ENCODE data around the gene CNGB1. TPM values are rescaled to one million over a fixed set of nuclear protein-coding genes. Genes with fewer than 3 reads are reported as not detected.

The CNGB1 gene
- total RNA-seq, 4 donors from 2014 or later: 1.1 to 2.8 TPM; not detected in 2

- H3K4me1 ChIP-seq: peaks cover 4 to 24% (median 5%) of the 10 kb centered on the region in 4 donors
- peak overlapping the region in 1 of 4 donors; percentile 64 for H3K4me3 ChIP-seq
- no peaks in the 10 kb centered on the region for H3K27me3 ChIP-seq
- H3K36me3 ChIP-seq: peaks cover 0 to 37% (median 0%) of the 10 kb centered on the region in 3 donors
- TF ChIP-seq POLR2A (IDR thresholded peaks at IDR 0.05) (no peak), CTCF (IDR thresholded peaks at IDR 0.05) (no peak)
- H3K27ac ChIP-seq: peak overlapping the region in 2 of 4 donors; percentile 89 to 94
- no peaks in the 10 kb centered on the region for H3K9me3 ChIP-seq
- DNase-seq: no peak
Observed at GRCh38 chr16:57998992-57999365, 28.1 kb upstream of the CNGB1 start.

- no peak for TF ChIP-seq POLR2A (IDR thresholded peaks at IDR 0.05)
- no peak for TF ChIP-seq CTCF (IDR thresholded peaks at IDR 0.05)
- Histone ChIP-seq H3K36me3 (peaks cover 0 to 37% (median 0%) of the 10 kb centered on the region in 3 donors), H3K27me3 (no peaks in the 10 kb centered on the region), H3K4me1 (peaks cover 4 to 24% (median 5%) of the 10 kb centered on the region in 4 donors), H3K27ac (peak overlapping the region in 1 of 4 donors; percentile 25), H3K9me3 (no peaks in the 10 kb centered on the region), H3K4me3 (no peak overlapping the region)
- DNase-seq: peak; percentile 40 to 80 (median 62)
Observed at GRCh38 chr16:57998486-57998885, 27.6 kb upstream of the CNGB1 start.

- H3K4me3 ChIP-seq: no peak overlapping the region
- no peaks in the 10 kb centered on the region for H3K9me3 ChIP-seq
- H3K27ac ChIP-seq: no peak overlapping the region
- peaks cover 4 to 24% (median 5%) of the 10 kb centered on the region in 4 donors for H3K4me1 ChIP-seq
- no peaks in the 10 kb centered on the region for H3K27me3 ChIP-seq
- peaks cover 0 to 30% (median 0%) of the 10 kb centered on the region in 3 donors for H3K36me3 ChIP-seq
- no peak for DNase-seq
- TF ChIP-seq CTCF (IDR thresholded peaks at IDR 0.05): no peak
- TF ChIP-seq POLR2A (IDR thresholded peaks at IDR 0.05): no peak
Observed at GRCh38 chr16:57997528-57998265, 26.8 kb upstream of the CNGB1 start.

- peaks cover 4 to 24% (median 5%) of the 10 kb centered on the region in 4 donors for H3K4me1 ChIP-seq
- DNase-seq: no peak
- TF ChIP-seq POLR2A (IDR thresholded peaks at IDR 0.05) (no peak), CTCF (IDR thresholded peaks at IDR 0.05) (no peak)
- H3K27ac ChIP-seq: no peak overlapping the region
- H3K27me3 ChIP-seq: no peaks in the 10 kb centered on the region
- peaks cover 0 to 27% (median 0%) of the 10 kb centered on the region in 3 donors for H3K36me3 ChIP-seq
- H3K9me3 ChIP-seq: no peaks in the 10 kb centered on the region
- no peak overlapping the region for H3K4me3 ChIP-seq
Observed at GRCh38 chr16:57997176-57997527, 26.2 kb upstream of the CNGB1 start.

- peaks cover 0 to 27% (median 0%) of the 10 kb centered on the region in 3 donors for H3K36me3 ChIP-seq
- TF ChIP-seq POLR2A (IDR thresholded peaks at IDR 0.05): no peak
- TF ChIP-seq CTCF (IDR thresholded peaks at IDR 0.05): no peak
Observed at GRCh38 chr16:57996406-57997175, 25.7 kb upstream of the CNGB1 start.

More at GRCh38 chr16:57996406-57997175, 25.7 kb upstream of the CNGB1 start:
- Histone ChIP-seq H3K27me3 (no peaks in the 10 kb centered on the region), H3K4me1 (peaks cover 0 to 19% (median 5%) of the 10 kb centered on the region in 4 donors), H3K27ac (no peak overlapping the region), H3K4me3 (no peak overlapping the region), H3K9me3 (no peaks in the 10 kb centered on the region)
- DNase-seq: no peak

Data from Peyer's patch (tissue), 4 donors.